Activated CD4-positive, alpha-beta T cell treated with anti-CD3 and anti-CD28 coated beads, Interleukin-2, amount 10 ng/mL, durations not matched to agents 7 days and 5 days (primary cell): ENCODE measurements around the gene SBK2. TPM values are rescaled to one million over a fixed set of nuclear protein-coding genes. Genes with fewer than 3 reads are reported as not detected.
"Not testable (repeated sequence)": the region's sequence is repeated elsewhere in the genome, so short reads cannot be mapped to it uniquely, and the experiment has no call there.

Source experiments
- CTCF ChIA-PET: fragments of 350-600 bp; sonication (Branson Sonifier 250); formaldehyde crosslinking; loops from one replicate; lab custom pipeline; 2021; ENCODE audit warnings: antibody characterized with exemption; lab: Charles Lee
- POLR2A ChIA-PET: fragments of 350-600 bp; sonication (Branson Sonifier 250); formaldehyde crosslinking; loops from one replicate; lab custom pipeline; 2021; ENCODE audit warnings: antibody characterized with exemption; lab: Charles Lee
- DNase-seq: peaks from one replicate; pipeline ENCODE4 v3.0.0-alpha.2; 2020
- H3K27ac Mint-ChIP-seq: one replicate; pipeline ENCODE4 v1.8.0; 2021; ENCODE audit warnings: mild to moderate bottlenecking, moderate library complexity, mixed read lengths
- H3K27me3 Mint-ChIP-seq: one replicate; pipeline ENCODE4 v1.8.0; 2021; ENCODE audit warnings: mixed read lengths
- H3K36me3 Mint-ChIP-seq: one replicate; pipeline ENCODE4 v1.8.0; 2021; ENCODE audit warnings: low read depth, mixed read lengths
- H3K4me1 Mint-ChIP-seq: one replicate; pipeline ENCODE4 v1.8.0; 2021; ENCODE audit warnings: mixed read lengths
- H3K4me3 Mint-ChIP-seq: one replicate; pipeline ENCODE4 v1.8.0; 2021; ENCODE audit warnings: mild to moderate bottlenecking, moderate library complexity, mixed read lengths
- H3K9me3 Mint-ChIP-seq: one replicate; pipeline ENCODE4 v1.8.0; 2021; ENCODE audit warnings: mixed read lengths
- total RNA-seq, 2 experiments: library from RNA; stranded (reverse); gene quantifications; one replicate each; pipeline ENCODE4 v1.2.3, GENCODE V29; 2021

Gene SBK2
- total RNA-seq, 2 experiments from 2014 or later, result not detected

DNA sequence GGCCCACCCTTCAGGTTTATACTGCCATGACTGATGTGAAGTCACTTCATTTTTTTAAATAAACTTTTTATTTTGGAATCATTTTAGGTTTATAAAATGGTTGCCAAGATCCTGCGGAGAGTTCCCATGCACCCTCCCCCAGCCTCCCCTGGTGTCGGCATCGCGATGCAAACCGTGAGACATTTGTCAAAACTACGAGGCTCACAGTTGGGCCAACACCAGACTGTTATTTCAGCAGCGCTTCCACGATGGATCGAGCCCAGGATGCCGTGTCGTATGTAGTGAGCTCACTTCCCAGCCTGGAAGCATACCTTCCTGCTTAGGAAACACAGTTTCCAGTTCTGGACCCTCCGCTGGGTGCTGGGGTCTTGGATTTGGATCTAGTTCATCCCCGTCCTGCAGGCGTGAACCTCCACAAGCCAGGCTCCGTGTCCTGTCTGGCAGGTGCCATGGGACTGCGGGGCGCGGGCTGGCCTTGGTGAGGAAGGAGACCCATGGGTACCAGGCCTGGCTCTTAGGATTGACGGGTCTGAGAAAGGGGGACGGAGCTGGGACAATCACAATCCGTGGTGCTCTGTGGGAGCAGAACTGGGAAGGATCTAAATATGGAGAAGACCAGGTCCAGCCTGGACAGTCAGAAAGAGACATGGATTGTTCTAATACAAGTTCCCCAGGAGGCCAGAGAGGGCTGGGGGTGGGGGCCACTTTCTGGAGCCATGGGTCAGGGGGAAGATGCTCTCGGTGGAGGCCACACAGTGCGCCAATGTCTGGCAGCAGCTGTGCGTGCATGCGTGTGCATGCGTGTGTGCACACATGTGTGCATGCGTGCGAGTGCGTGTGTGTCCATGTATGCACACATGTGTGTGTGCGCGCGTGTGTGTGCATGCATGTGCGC is 2.4 kb upstream of the SBK2 start:
- ChIA-PET CTCF (no interaction called here), POLR2A (no interaction called here)
- Mint-ChIP-seq H3K4me1 (no peaks in the 10 kb centered on the region), H3K27me3 (no peaks in the 10 kb centered on the region), H3K36me3 (no peaks in the 10 kb centered on the region), H3K4me3 (no peak overlapping the region), H3K9me3 (no peaks in the 10 kb centered on the region), H3K27ac (no peak overlapping the region)
- no peak for DNase-seq

DNA sequence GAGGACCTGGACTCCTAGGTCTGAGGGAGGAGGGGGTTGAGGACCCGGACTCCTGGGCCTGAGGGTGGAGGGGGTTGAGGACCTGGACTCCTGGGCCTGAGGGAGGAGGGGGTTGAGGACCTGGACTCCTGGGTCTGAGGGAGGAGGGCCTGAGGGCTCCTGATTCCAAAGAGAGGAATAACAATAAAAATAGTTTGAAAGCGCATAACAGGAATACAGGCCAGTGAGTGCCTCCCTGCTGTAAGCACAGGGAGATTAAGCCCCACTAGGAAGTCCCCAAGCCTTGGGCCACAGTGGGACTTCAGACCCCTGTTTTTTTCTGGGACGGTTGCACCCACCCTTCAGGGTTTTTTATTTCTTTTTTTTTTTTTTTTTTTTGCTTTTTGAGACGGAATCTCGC is 1.2 kb upstream of the SBK2 start:
- H3K9me3 Mint-ChIP-seq, result no peaks in the 10 kb centered on the region
- no peak overlapping the region for H3K27ac Mint-ChIP-seq
- no peak for DNase-seq
- H3K4me1 Mint-ChIP-seq, result no peaks in the 10 kb centered on the region
- ChIA-PET POLR2A (no interaction called here), CTCF (no interaction called here)
- H3K27me3 Mint-ChIP-seq, result no peaks in the 10 kb centered on the region
- no peak overlapping the region for H3K4me3 Mint-ChIP-seq
- no peaks in the 10 kb centered on the region for H3K36me3 Mint-ChIP-seq

DNA sequence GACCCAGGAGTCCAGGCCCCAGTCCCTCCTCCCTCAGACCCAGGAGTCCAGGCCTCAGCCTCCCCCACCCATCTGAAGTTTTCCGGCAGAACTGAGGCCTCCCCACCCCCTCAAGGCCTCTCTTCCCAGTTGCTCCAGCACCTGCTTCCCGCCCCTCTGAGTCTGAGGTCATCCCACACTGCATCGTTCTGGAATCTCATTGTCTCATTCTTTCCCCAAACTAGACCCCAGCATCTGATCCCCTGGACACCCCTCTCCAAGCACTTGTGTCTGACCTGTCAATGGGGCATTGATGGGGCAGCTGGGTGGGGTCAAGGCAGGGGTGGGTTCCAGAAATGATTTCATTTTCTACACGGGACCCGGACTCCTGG is 793 bp upstream of the SBK2 start:
- Mint-ChIP-seq H3K27ac (no peak overlapping the region), H3K36me3 (no peaks in the 10 kb centered on the region), H3K4me1 (no peaks in the 10 kb centered on the region), H3K27me3 (no peaks in the 10 kb centered on the region), H3K9me3 (no peaks in the 10 kb centered on the region), H3K4me3 (no peak overlapping the region)
- no peak for DNase-seq
- CTCF ChIA-PET, result no interaction called here
- POLR2A ChIA-PET, result no interaction called here

DNA sequence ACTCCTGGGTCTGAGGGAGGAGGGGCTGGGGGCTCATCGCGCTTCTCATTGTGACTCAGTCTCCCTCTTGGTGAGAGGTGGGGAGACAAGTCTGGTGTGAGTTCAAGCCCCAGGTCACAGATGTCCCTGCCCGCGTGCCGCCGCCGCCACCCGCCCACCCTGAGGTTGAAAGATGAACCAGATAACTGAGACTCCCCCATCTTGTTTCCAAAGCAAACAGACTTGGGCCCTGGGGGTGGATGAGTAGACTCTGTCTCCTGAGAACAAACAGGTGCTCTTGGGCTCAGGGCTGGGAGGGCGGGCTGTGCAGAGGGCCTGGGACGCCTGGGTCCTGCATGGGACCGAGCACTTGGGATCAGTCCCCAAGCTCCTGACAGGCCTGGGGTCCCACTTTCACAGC is 567 bp downstream of the SBK2 start:
- no peaks in the 10 kb centered on the region for H3K9me3 Mint-ChIP-seq
- H3K4me1 Mint-ChIP-seq, result no peaks in the 10 kb centered on the region
- ChIA-PET CTCF (interaction anchor here (0.8 kb wide), 1 partner anchor 19 kb away, joined by 3 read pairs; no protein-coding TSS in a partner anchor), POLR2A (no interaction called here)
- no peaks in the 10 kb centered on the region for H3K36me3 Mint-ChIP-seq
- H3K27ac Mint-ChIP-seq, result no peak overlapping the region
- no peak for DNase-seq
- no peak overlapping the region for H3K4me3 Mint-ChIP-seq
- no peaks in the 10 kb centered on the region for H3K27me3 Mint-ChIP-seq

DNA sequence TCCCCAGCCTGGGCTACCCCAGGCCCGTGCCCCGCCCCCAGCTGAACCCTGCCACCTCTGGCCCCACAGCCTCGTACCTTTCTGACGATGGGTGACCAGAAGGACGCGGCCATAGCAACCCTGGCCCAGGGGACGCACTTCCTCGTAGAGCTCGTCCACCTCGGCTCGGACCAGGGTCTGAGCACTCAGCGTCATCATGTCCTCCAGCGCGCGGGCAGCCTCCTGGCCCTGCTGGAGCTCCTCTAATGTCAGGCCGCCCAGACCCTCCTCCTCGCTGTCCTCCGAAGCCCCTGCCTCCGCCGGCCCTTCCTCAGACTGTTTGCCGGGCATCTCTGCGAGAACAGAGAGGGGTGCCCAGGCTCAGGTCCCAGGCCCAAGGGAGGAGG is 975 bp downstream of the SBK2 start:
- no peaks in the 10 kb centered on the region for H3K27me3 Mint-ChIP-seq
- POLR2A ChIA-PET, result no interaction called here
- no peaks in the 10 kb centered on the region for H3K36me3 Mint-ChIP-seq
- CTCF ChIA-PET, result interaction anchor here (0.8 kb wide), 2 partner anchors 19 to 118 kb away, joined by 3 read pairs; no protein-coding TSS in a partner anchor
- H3K4me3 Mint-ChIP-seq, result no peak overlapping the region
- DNase-seq, result no peak
- H3K27ac Mint-ChIP-seq, result no peak overlapping the region
- H3K9me3 Mint-ChIP-seq, result no peaks in the 10 kb centered on the region
- no peaks in the 10 kb centered on the region for H3K4me1 Mint-ChIP-seq

GRCh38 chr19:55535173-55535964 is 1.6 kb downstream of the SBK2 start:
- ChIA-PET CTCF (interaction anchor here (0.8 kb wide), 2 partner anchors 18 to 119 kb away, joined by 3 read pairs; no protein-coding TSS in a partner anchor), POLR2A (no interaction called here)
- DNase-seq, result no peak
- no peaks in the 10 kb centered on the region for H3K4me1 Mint-ChIP-seq
- no peaks in the 10 kb centered on the region for H3K36me3 Mint-ChIP-seq
- no peak overlapping the region for H3K27ac Mint-ChIP-seq
- no peaks in the 10 kb centered on the region for H3K27me3 Mint-ChIP-seq
- H3K9me3 Mint-ChIP-seq, result no peaks in the 10 kb centered on the region
- no peak overlapping the region for H3K4me3 Mint-ChIP-seq

DNA sequence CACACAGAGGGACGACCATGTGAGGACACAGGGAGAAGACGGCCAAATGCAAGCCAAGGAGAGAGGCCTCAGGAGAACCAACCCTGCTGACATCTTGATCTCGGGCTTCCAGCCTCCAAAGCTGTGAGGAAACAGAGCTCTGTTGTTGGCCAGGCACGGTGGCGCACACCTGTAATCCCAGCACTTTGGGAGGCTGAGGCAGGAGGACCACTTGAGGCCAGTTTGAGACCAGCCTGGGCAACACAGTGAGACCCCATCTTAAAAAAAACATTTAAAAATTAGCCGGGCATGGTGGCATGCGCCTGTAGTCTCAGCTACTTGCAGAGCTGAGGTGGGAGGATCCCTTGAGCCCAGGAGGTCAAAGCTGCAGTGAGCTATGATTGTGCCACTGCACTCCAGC is 2.7 kb downstream of the SBK2 start:
- H3K4me3 Mint-ChIP-seq, H3K27me3 Mint-ChIP-seq, POLR2A ChIA-PET, H3K27ac Mint-ChIP-seq, H3K36me3 Mint-ChIP-seq, H3K9me3 Mint-ChIP-seq, H3K4me1 Mint-ChIP-seq, DNase-seq: not testable (repeated sequence)
- CTCF ChIA-PET, result interaction anchor here (0.6 to 1.1 kb wide), 3 partner anchors 36 to 1922 kb away, joined by 3 to 4 read pairs (median 3); partner anchors contain the start of genes VN1R1 and ZNF579

DNA sequence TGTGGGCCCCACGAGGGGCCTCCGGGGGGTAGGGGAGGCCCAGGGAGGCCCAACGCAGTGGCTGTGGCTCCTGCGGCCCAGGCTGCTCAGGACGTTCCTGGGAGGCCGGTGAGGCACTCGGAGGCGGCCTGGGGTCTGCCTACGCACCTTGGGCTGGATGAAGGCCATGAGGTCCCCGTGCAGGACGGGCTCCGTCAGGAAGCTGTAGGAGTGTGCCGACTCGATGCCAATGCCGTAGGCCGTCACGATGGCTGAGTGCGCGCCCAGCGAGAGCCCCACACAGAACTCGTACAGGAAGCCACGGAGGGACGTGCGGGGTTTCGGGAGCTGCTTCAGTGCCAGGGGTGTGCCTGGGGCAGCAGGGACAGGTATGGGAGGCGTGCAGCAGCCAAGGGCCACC is 5.9 kb downstream of the SBK2 start:
- Mint-ChIP-seq H3K27ac (no peak overlapping the region), H3K27me3 (no peaks in the 10 kb centered on the region), H3K9me3 (no peaks in the 10 kb centered on the region), H3K36me3 (no peaks in the 10 kb centered on the region), H3K4me3 (no peak overlapping the region), H3K4me1 (no peaks in the 10 kb centered on the region)
- DNase-seq, result no peak
- CTCF ChIA-PET, result no interaction called here
- POLR2A ChIA-PET, result no interaction called here

- H3K27me3 Mint-ChIP-seq, result no peaks in the 10 kb centered on the region
- no peak overlapping the region for H3K27ac Mint-ChIP-seq
- no peaks in the 10 kb centered on the region for H3K9me3 Mint-ChIP-seq
- CTCF ChIA-PET, result interaction anchor here (1.3 kb wide), 1 partner anchor 103 kb away, joined by 4 read pairs; no protein-coding TSS in a partner anchor
- no peaks in the 10 kb centered on the region for H3K4me1 Mint-ChIP-seq
- H3K4me3 Mint-ChIP-seq, result no peak overlapping the region
- POLR2A ChIA-PET, result no interaction called here
- no peaks in the 10 kb centered on the region for H3K36me3 Mint-ChIP-seq
- DNase-seq, result no peak
These were observed 7.2 kb downstream of the SBK2 start for GRCh38 chr19:55529636-55530234.

GRCh38 chr19:55528030-55528803 is 8.7 kb downstream of the SBK2 start:
- no peak overlapping the region for H3K4me3 Mint-ChIP-seq
- no peaks in the 10 kb centered on the region for H3K27me3 Mint-ChIP-seq
- no peaks in the 10 kb centered on the region for H3K4me1 Mint-ChIP-seq
- H3K27ac Mint-ChIP-seq, result no peak overlapping the region
- no peaks in the 10 kb centered on the region for H3K9me3 Mint-ChIP-seq
- POLR2A ChIA-PET, result no interaction called here
- CTCF ChIA-PET, result interaction anchor here (1.3 kb wide), 1 partner anchor 104 kb away, joined by 4 read pairs; no protein-coding TSS in a partner anchor
- H3K36me3 Mint-ChIP-seq, result no peaks in the 10 kb centered on the region
- no peak for DNase-seq

- DNase-seq, result no peak
- POLR2A ChIA-PET, result no interaction called here
- H3K27me3 Mint-ChIP-seq, result no peaks in the 10 kb centered on the region
- no peak overlapping the region for H3K4me3 Mint-ChIP-seq
- CTCF ChIA-PET, result no interaction called here
- H3K4me1 Mint-ChIP-seq, result no peaks in the 10 kb centered on the region
- no peak overlapping the region for H3K27ac Mint-ChIP-seq
- no peaks in the 10 kb centered on the region for H3K9me3 Mint-ChIP-seq
- H3K36me3 Mint-ChIP-seq, result no peaks in the 10 kb centered on the region
These were observed 9.5 kb downstream of the SBK2 start for GRCh38 chr19:55527197-55528029.
